ENCODE results near the gene ZMYM4.
"Not testable (repeated sequence)": the region's sequence is repeated elsewhere in the genome, so short reads cannot be mapped to it uniquely, and the experiment has no call there.

DNA sequence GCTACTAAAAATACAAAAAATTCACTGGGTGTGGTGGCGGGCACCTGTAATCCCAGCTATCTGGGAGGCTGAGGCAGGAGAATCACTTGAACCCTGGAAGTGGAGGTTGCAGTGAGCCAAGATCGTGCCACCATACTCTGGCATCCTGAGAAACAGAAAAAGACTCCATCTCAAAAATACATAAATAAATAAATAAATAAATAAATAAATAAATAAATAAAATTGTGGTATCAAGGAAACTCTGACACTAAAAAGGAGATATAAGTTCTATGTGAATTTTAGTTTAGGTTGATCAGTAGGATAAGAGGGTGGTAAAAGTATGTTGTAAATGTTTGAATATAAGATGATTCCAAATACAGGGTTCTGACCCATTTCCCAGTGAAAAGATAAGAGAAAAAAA is 63.1 kb downstream of the ZMYM4 start:
- TF ChIP-seq, protein P1, sequence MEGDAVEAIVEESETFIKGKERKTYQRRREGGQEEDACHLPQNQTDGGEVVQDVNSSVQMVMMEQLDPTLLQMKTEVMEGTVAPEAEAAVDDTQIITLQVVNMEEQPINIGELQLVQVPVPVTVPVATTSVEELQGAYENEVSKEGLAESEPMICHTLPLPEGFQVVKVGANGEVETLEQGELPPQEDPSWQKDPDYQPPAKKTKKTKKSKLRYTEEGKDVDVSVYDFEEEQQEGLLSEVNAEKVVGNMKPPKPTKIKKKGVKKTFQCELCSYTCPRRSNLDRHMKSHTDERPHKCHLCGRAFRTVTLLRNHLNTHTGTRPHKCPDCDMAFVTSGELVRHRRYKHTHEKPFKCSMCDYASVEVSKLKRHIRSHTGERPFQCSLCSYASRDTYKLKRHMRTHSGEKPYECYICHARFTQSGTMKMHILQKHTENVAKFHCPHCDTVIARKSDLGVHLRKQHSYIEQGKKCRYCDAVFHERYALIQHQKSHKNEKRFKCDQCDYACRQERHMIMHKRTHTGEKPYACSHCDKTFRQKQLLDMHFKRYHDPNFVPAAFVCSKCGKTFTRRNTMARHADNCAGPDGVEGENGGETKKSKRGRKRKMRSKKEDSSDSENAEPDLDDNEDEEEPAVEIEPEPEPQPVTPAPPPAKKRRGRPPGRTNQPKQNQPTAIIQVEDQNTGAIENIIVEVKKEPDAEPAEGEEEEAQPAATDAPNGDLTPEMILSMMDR (optimal IDR thresholded peaks at IDR 0.05 in 1 of 3, IDR thresholded peaks at IDR 0.05 in 1 of 3, conservative IDR thresholded peaks at IDR 0.05 in 1 of 3; ENCODE audit: extremely low read depth in 1 of 3, insufficient read depth in 2 of 3, low read length in 3 of 3) = not testable (repeated sequence)
- TF ChIP-seq EZH2 (IDR thresholded peaks at IDR 0.05; ENCODE audit: low read length) = not testable (repeated sequence)
